GM19372 (cell line): ENCODE data around the gene BRD4.

Source experiments
- ATAC-seq: cut with Tn5 transposase; IDR thresholded peaks from one replicate; pipeline ENCODE4 v1.9.1; 2021; ENCODE audit warnings: mild to moderate bottlenecking, low read depth, moderate library complexity; ENCODE audit not compliant: unreplicated experiment

BRD4 gene

GRCh38 chr19:15317392-15318071 is 14.8 kb downstream of the BRD4 start:
- no peak for ATAC-seq

- no peak for ATAC-seq
Measured at GRCh38 chr19:15316498-15316897, 15.8 kb downstream of the BRD4 start.

GRCh38 chr19:15315101-15315500 is 17.2 kb downstream of the BRD4 start:
- no peak for ATAC-seq

- ATAC-seq, result no peak
Measured at GRCh38 chr19:15313649-15314279, 18.6 kb downstream of the BRD4 start.

GRCh38 chr19:15307169-15307568 is 25.2 kb downstream of the BRD4 start:
- ATAC-seq, result no peak

- ATAC-seq, result no peak
Measured at GRCh38 chr19:15305582-15306334, 26.6 kb downstream of the BRD4 start.

GRCh38 chr19:15304140-15304705 is 28.1 kb downstream of the BRD4 start:
- no peak for ATAC-seq

GRCh38 chr19:15303105-15303780 is 29.1 kb downstream of the BRD4 start:
- ATAC-seq, result no peak

- no peak for ATAC-seq
Measured at GRCh38 chr19:15300533-15301197, 31.7 kb downstream of the BRD4 start.

- ATAC-seq, result no peak
Measured at GRCh38 chr19:15299568-15300409, 32.5 kb downstream of the BRD4 start.

GRCh38 chr19:15298847-15299567 is 33.3 kb downstream of the BRD4 start:
- ATAC-seq, result no peak

GRCh38 chr19:15297416-15298224 is 34.7 kb downstream of the BRD4 start:
- ATAC-seq, result no peak

GRCh38 chr19:15296841-15297415 is 35.4 kb downstream of the BRD4 start:
- no peak for ATAC-seq

- no peak for ATAC-seq
Measured at GRCh38 chr19:15296353-15296752, 36.0 kb downstream of the BRD4 start.

- no peak for ATAC-seq
Measured at GRCh38 chr19:15294561-15294990, 37.8 kb downstream of the BRD4 start.

GRCh38 chr19:15293781-15294491 is 38.4 kb downstream of the BRD4 start:
- ATAC-seq, result no peak
